Stimulated activated CD8-positive, alpha-beta memory T cell treated with anti-CD3 and anti-CD28 coated beads, Interleukin-12 subunit alpha, Interleukin-12 subunit beta, amount 100 ng/mL, for 24 hours (primary cell): ENCODE results near the gene SPTB.
"Not testable (repeated sequence)": the region's sequence is repeated elsewhere in the genome, so short reads cannot be mapped to it uniquely, and the experiment has no call there.

Experiments
- DNase-seq: peaks from one replicate; pipeline ENCODE4 v3.0.0-alpha.2; 2020; ENCODE audit errors: extremely low read depth

SPTB gene

GRCh38 chr14:64879635-64880220 lies at the start of gene SPTB:
TSS of gene SPTB (minus strand) at chr14:64879907. CDS start at chr14:64823094, 56,813 bp downstream.
- DNase-seq, result peak; percentile 41

GRCh38 chr14:64929014-64929359 lies 49.3 kb upstream of the SPTB start:
- DNase-seq, result no peak

- DNase-seq, result no peak
Observed at GRCh38 chr14:64928239-64929013, 48.7 kb upstream of the SPTB start.

GRCh38 chr14:64927031-64927430 lies 47.3 kb upstream of the SPTB start:
- DNase-seq, result no peak

GRCh38 chr14:64926398-64926995 lies 46.8 kb upstream of the SPTB start:
- DNase-seq, result no peak

GRCh38 chr14:64923015-64923414 lies 43.3 kb upstream of the SPTB start:
- DNase-seq, result no peak

- no peak for DNase-seq
Observed at GRCh38 chr14:64920465-64920864, 40.8 kb upstream of the SPTB start.

GRCh38 chr14:64919618-64920017 lies 39.9 kb upstream of the SPTB start:
- DNase-seq, result no peak

- no peak for DNase-seq
Observed at GRCh38 chr14:64919215-64919614, 39.5 kb upstream of the SPTB start.

- no peak for DNase-seq
Observed at GRCh38 chr14:64918216-64918615, 38.5 kb upstream of the SPTB start.

GRCh38 chr14:64915797-64916196 lies 36.1 kb upstream of the SPTB start:
- no peak for DNase-seq

GRCh38 chr14:64915029-64915424 lies 35.3 kb upstream of the SPTB start:
- DNase-seq, result no peak

GRCh38 chr14:64914237-64915028 lies 34.7 kb upstream of the SPTB start, which contains the start of gene CHURC1:
TSS of gene CHURC1 (plus strand) at chr14:64914455. CDS start at chr14:64914496, 41 bp downstream.
- peak; percentile 88 for DNase-seq

- DNase-seq, result not testable (repeated sequence)
Observed at GRCh38 chr14:64913477-64913876, 33.8 kb upstream of the SPTB start.

- no peak for DNase-seq
Observed at GRCh38 chr14:64912261-64912660, 32.6 kb upstream of the SPTB start.

- no peak for DNase-seq
Observed at GRCh38 chr14:64910847-64911495, 31.3 kb upstream of the SPTB start.

- DNase-seq, result no peak
Observed at GRCh38 chr14:64906022-64906421, 26.3 kb upstream of the SPTB start.

- DNase-seq, result no peak
Observed at GRCh38 chr14:64899958-64900357, 20.3 kb upstream of the SPTB start.

- no peak for DNase-seq
Observed at GRCh38 chr14:64891839-64892375, 12.2 kb upstream of the SPTB start.

- no peak for DNase-seq
Observed at GRCh38 chr14:64891173-64891838, 11.6 kb upstream of the SPTB start.

GRCh38 chr14:64889352-64889751 lies 9.6 kb upstream of the SPTB start:
- no peak for DNase-seq
